A673 (cell line): ENCODE results near the gene TCEAL5. TPM values are rescaled to one million over a fixed set of nuclear protein-coding genes. Genes with fewer than 3 reads are reported as not detected.

Source experiments
- BruUV-seq: library from RNA; stranded (reverse); fragments of 400-500 nt; replicated peaks from 2 replicates; lab custom pipeline; 2021; lab: Mats Ljungman, UMichigan
- CTCF ChIA-PET: fragments of 300-600 bp; sonication (Branson Sonifier 250); formaldehyde crosslinking; loops from one replicate; lab custom pipeline; 2022; ENCODE audit warnings: antibody characterized with exemption; lab: Charles Lee
- POLR2A ChIA-PET: fragments of 300-600 bp; sonication (Branson Sonifier 250); formaldehyde crosslinking; loops from one replicate; lab custom pipeline; 2022; ENCODE audit warnings: antibody characterized with exemption; ENCODE audit not compliant: low non-redundant PET; lab: Charles Lee
- DNase-seq: peaks from one replicate; pipeline ENCODE4 v3.0.0-alpha.2; 2015; ENCODE audit warnings: low spot score
- H3K27ac ChIP-seq: fragments of 200-600 bp; sonication (generic); 2 replicates; pipeline ENCODE4 v1.5.1; 2016; ENCODE audit warnings: mixed run types, low read depth, mild to moderate bottlenecking, mixed read lengths, antibody characterized with exemption, low read length; ENCODE audit not compliant: poor library complexity, severe bottlenecking
- H3K27me3 ChIP-seq: fragments of 200-600 bp; sonication (generic); replicated peaks from 2 replicates; pipeline ENCODE4 v1.6.1; 2017; ENCODE audit warnings: mixed run types, low read depth, mild to moderate bottlenecking, mixed read lengths, antibody characterized with exemption, low read length; ENCODE audit not compliant: insufficient read depth, poor library complexity
- H3K36me3 ChIP-seq: fragments of 200-600 bp; sonication (generic); 2 replicates; pipeline ENCODE4 v1.6.1; 2016; ENCODE audit warnings: mixed run types, mild to moderate bottlenecking, mixed read lengths, antibody characterized with exemption, low read length; ENCODE audit not compliant: insufficient read depth, poor library complexity, severe bottlenecking
- H3K4me1 ChIP-seq: fragments of 200-600 bp; sonication (generic); 2 replicates; pipeline ENCODE4 v1.6.1; 2017; ENCODE audit warnings: mixed run types, mild to moderate bottlenecking, mixed read lengths, antibody characterized with exemption, low read length; ENCODE audit not compliant: insufficient read depth, poor library complexity, severe bottlenecking
- H3K4me3 ChIP-seq: fragments of 200-600 bp; sonication (generic); 2 replicates; pipeline ENCODE4 v1.5.1; 2016; ENCODE audit warnings: low read depth, mixed run types, mild to moderate bottlenecking, mixed read lengths, low read length; ENCODE audit not compliant: poor library complexity, severe bottlenecking
- H3K9me3 ChIP-seq: fragments of 200-600 bp; sonication (generic); 2 replicates; pipeline ENCODE4 v1.6.1; 2016; ENCODE audit warnings: mixed run types, low read depth, mild to moderate bottlenecking, mixed read lengths, antibody characterized with exemption, low read length; ENCODE audit not compliant: poor library complexity, severe bottlenecking
- EZH2 ChIP-seq: fragments of 200-600 bp; sonication (generic); IDR thresholded peaks from 2 replicates; pipeline ENCODE4 v1.6.1; 2017; ENCODE audit warnings: borderline replicate concordance, low read depth, mild to moderate bottlenecking, mixed read lengths, antibody characterized with exemption, low read length; ENCODE audit not compliant: poor library complexity, severe bottlenecking
- intact Hi-C: fragments of 100-400 bp; cut with micrococcal nuclease; formaldehyde crosslinking; loops from one replicate; pipeline ENCODE4 v1.10.0; 2022; ENCODE audit not compliant: unreplicated experiment
- total RNA-seq: library from RNA; stranded (reverse); gene quantifications from 2 replicates; pipeline ENCODE4 v1.2.3, GENCODE V29; 2021
- TF ChIP-seq, protein P1 (sequence below): fragments of 300-800, 200-600 bp; sonication (generic); conservative IDR thresholded peaks from 2 replicates; pipeline ENCODE4 v1.5.1; 2017; ENCODE audit warnings: low read depth, mild to moderate bottlenecking, antibody characterized with exemption, low read length, moderate library complexity, mixed read lengths

TCEAL5 gene
- total RNA-seq, 1 experiment from 2014 or later = 0.58 TPM

DNA sequence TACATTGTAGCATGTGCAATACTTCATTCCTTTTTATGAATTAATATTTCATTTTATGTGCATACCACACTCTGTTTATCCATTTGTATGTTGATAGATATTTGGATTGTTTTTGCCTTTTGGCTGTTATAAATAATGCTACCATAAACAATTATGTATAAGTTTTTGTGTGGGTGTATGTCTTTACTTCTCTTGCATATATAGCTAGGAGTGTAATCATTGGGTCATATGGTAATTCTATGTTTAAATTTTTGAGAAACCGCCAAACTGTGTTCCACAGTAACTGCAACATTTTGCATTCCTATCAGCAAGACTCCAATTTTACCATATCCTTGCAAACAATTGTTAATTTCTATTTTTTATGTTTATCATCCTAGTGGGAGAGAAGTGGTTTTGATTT is 3.1 kb upstream of the TCEAL5 start:
- ChIA-PET CTCF (no interaction called here), POLR2A (no interaction called here)
- peaks cover 25% of the 10 kb centered on the region for H3K27me3 ChIP-seq
- intact Hi-C loops = no loop called here
- no peaks in the 10 kb centered on the region for H3K36me3 ChIP-seq
- H3K27ac ChIP-seq = no peak overlapping the region
- H3K9me3 ChIP-seq = no peaks in the 10 kb centered on the region
- no TSS peak for BruUV-seq
- no peak for TF ChIP-seq EZH2
- TF ChIP-seq, protein P1, sequence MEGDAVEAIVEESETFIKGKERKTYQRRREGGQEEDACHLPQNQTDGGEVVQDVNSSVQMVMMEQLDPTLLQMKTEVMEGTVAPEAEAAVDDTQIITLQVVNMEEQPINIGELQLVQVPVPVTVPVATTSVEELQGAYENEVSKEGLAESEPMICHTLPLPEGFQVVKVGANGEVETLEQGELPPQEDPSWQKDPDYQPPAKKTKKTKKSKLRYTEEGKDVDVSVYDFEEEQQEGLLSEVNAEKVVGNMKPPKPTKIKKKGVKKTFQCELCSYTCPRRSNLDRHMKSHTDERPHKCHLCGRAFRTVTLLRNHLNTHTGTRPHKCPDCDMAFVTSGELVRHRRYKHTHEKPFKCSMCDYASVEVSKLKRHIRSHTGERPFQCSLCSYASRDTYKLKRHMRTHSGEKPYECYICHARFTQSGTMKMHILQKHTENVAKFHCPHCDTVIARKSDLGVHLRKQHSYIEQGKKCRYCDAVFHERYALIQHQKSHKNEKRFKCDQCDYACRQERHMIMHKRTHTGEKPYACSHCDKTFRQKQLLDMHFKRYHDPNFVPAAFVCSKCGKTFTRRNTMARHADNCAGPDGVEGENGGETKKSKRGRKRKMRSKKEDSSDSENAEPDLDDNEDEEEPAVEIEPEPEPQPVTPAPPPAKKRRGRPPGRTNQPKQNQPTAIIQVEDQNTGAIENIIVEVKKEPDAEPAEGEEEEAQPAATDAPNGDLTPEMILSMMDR = no peak
- no peak for DNase-seq
- no peak overlapping the region for H3K4me3 ChIP-seq
- no peaks in the 10 kb centered on the region for H3K4me1 ChIP-seq

DNA sequence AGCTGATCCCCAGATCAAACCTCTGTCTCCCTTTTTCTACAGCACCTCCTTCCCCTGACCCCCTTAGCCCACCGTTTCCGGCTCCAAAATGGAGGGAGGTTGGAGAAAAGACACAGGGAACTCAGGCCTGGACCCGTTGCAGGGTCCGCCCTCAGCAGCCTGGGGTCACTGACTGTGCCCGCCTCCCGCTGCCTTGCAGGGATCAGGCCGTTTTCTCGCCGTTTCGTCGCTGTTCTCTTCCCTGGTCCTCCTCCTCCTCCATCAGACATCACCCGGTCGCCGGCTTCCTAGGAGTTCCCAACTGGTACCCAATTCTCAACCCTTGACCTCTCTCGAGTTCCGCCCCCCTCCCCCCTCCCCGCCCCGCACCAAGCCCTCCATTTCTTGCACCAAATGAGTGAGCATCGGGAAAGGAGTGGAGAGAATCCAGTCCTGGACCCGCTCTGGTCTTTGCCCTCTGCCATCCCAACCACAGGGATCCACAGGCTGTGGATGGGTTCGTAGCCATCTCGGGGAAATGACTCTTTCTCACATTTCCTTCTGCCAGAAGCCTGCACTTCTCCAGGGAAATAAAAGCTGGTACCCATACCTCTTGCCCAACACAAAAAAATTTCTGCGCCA is 493 bp downstream of the TCEAL5 start:
- ChIA-PET POLR2A (interaction anchor here (0.6 kb wide), 1 partner anchor 1518 kb away, joined by 3 read pairs; no protein-coding TSS in a partner anchor), CTCF (no interaction called here)
- Histone ChIP-seq H3K4me1 (no peaks in the 10 kb centered on the region), H3K4me3 (no peak overlapping the region), H3K27ac (no peak overlapping the region), H3K36me3 (no peaks in the 10 kb centered on the region), H3K9me3 (no peaks in the 10 kb centered on the region), H3K27me3 (peaks cover 31% of the 10 kb centered on the region)
- TF ChIP-seq EZH2 = no peak
- no TSS peak for BruUV-seq
- no peak for DNase-seq
- intact Hi-C loops = no loop called here

DNA sequence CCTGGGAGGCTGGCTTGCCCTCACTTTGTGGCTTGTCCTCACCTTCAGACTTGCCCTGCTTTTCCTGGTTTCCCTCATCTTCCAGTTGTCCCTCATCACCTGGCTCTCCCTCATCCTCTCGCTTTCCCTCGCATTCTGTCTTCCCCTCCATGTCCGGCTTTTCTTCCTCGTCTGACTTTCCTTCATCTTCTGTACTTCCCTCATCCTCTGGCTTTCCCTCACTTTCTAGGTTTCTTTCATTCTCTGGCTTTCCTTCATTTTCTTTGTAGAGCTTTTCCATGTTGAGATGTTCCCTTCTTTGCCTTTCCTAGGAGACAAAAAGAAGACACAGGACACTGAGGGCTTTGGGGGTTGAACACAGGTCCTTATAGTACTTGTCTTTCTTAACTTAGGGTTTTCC is 2.3 kb downstream of the TCEAL5 start:
- H3K9me3 ChIP-seq = no peaks in the 10 kb centered on the region
- ChIA-PET CTCF (no interaction called here), POLR2A (no interaction called here)
- no peak overlapping the region for H3K4me3 ChIP-seq
- no peak overlapping the region for H3K27ac ChIP-seq
- no peak for DNase-seq
- TF ChIP-seq, protein P1 = no peak
- no peak for TF ChIP-seq EZH2
- no TSS peak for BruUV-seq
- no peaks in the 10 kb centered on the region for H3K4me1 ChIP-seq
- peaks cover 31% of the 10 kb centered on the region for H3K27me3 ChIP-seq
- no peaks in the 10 kb centered on the region for H3K36me3 ChIP-seq
- intact Hi-C loops = no loop called here

DNA sequence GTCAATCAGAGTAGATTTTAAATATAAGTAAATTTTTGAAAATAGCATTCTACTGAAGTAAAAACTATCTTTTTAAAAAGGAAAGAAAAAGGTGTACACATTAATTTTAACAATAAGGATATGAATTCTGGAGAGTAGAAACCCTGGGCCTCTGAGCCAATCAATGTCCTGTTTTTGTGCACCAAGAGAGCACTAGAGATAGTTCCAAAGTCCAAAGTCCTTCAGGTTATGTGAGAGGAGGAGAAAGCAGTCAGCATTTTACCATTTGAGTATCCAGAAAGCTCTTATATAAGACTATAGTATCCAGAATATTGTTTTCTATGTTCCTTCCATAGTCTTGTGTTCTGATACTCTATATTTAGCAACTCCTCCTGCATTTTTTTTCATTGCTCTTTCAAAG is 18.3 kb downstream of the TCEAL5 start:
- no peak for DNase-seq
- no peak overlapping the region for H3K4me3 ChIP-seq
- CTCF ChIA-PET = interaction anchor here (0.6 kb wide), 1 partner anchor 855 kb away, joined by 4 read pairs; no protein-coding TSS in a partner anchor
- BruUV-seq = no TSS peak
- H3K27me3 ChIP-seq = peaks cover 3% of the 10 kb centered on the region
- H3K9me3 ChIP-seq = no peaks in the 10 kb centered on the region
- intact Hi-C loops = no loop called here
- H3K27ac ChIP-seq = no peak overlapping the region
- H3K4me1 ChIP-seq = peaks cover 2% of the 10 kb centered on the region
- no peaks in the 10 kb centered on the region for H3K36me3 ChIP-seq
- TF ChIP-seq, protein P1 = no peak
- no peak for TF ChIP-seq EZH2
- POLR2A ChIA-PET = no interaction called here
